Type B pancreatic cell (in vitro differentiated cells): ENCODE measurements around the gene GABPA. TPM values are rescaled to one million over a fixed set of nuclear protein-coding genes. Genes with fewer than 3 reads are reported as not detected.

Experiments used
- DNase-seq: peaks from one replicate; pipeline ENCODE4 v3.0.0; 2021; ENCODE audit warnings: mixed read lengths; ENCODE audit not compliant: unreplicated experiment; ENCODE audit errors: extremely low spot score
- H3K27ac Mint-ChIP-seq: 2 replicates; pipeline ENCODE4 v1.8.0; 2021; ENCODE audit warnings: mild to moderate bottlenecking, mixed read lengths
- H3K27me3 Mint-ChIP-seq: 2 replicates; pipeline ENCODE4 v1.8.0; 2021; ENCODE audit warnings: mixed read lengths
- H3K36me3 Mint-ChIP-seq: 2 replicates; pipeline ENCODE4 v1.8.0; 2021; ENCODE audit warnings: mixed read lengths
- H3K4me1 Mint-ChIP-seq: one replicate; pipeline ENCODE4 v1.8.0; 2021; ENCODE audit warnings: mixed read lengths; ENCODE audit not compliant: unreplicated experiment
- H3K4me3 Mint-ChIP-seq: 2 replicates; pipeline ENCODE4 v1.8.0; 2021; ENCODE audit warnings: mild to moderate bottlenecking, mixed read lengths
- H3K9me3 Mint-ChIP-seq: 2 replicates; pipeline ENCODE4 v1.8.0; 2021; ENCODE audit warnings: mixed read lengths
- CTCF ChIP-seq: fragments of 200-600 bp; sonication (generic); conservative IDR thresholded peaks from 2 replicates; pipeline ENCODE4 v1.5.0; 2021; ENCODE audit warnings: antibody characterized with exemption, mild to moderate bottlenecking
- total RNA-seq: library from RNA; stranded (reverse); gene quantifications from 2 replicates; pipeline ENCODE4 v1.2.1, GENCODE V29; 2021; ENCODE audit warnings: low replicate concordance

GABPA gene
- total RNA-seq, 1 donor from 2014 or later = 26.4 TPM

- H3K27me3 Mint-ChIP-seq = peaks cover 2% of the 10 kb centered on the region
- peak overlapping the region; percentile 46 for H3K27ac Mint-ChIP-seq
- no peak for TF ChIP-seq CTCF
- no peak for DNase-seq
- H3K4me1 Mint-ChIP-seq = peaks cover 10% of the 10 kb centered on the region
- H3K4me3 Mint-ChIP-seq = no peak overlapping the region
- H3K36me3 Mint-ChIP-seq = no peaks in the 10 kb centered on the region
- no peaks in the 10 kb centered on the region for H3K9me3 Mint-ChIP-seq
Measured at GRCh38 chr21:25818551-25818950, 83.8 kb downstream of the GABPA start.

Other genes with a start within 250 kb of the GABPA start
- 34.3 and 36.3 TPM in 2 replicates for gene MRPL39, start 127.5 kb upstream of the GABPA start, total RNA-seq
- gene JAM2, start 95.7 kb upstream of the GABPA start, total RNA-seq = 0.07 and 10.0 TPM in 2 replicates
- 139 and 168 TPM in 2 replicates for gene ATP5PF, start 68 bp upstream of the GABPA start, total RNA-seq